K562 (cell line): ENCODE data around the gene MTA2. TPM values are rescaled to one million over a fixed set of nuclear protein-coding genes. Genes with fewer than 3 reads are reported as not detected.

Experiments used
- FIP1L1 ChIP-seq: fragments of 200-400 bp; formaldehyde crosslinking; IDR thresholded peaks from 2 replicates; pipeline ENCODE4 v1.6.1; 2018; ENCODE audit warnings: mild to moderate bottlenecking, low read depth, low read length; ENCODE audit not compliant: poor library complexity, severe bottlenecking
- TARDBP ChIP-seq: fragments of 450-650 bp; IDR thresholded peaks from 2 replicates; pipeline ENCODE4 v1.6.1; 2016
- polyA plus RNA-seq, 8 experiments: library from polyadenylated mRNA; depleted of rRNA in 4 of 8; stranded (reverse) in 5 of 8; unstranded in 3 of 8; fragments of >200 nt; fragmentation: Nextera tagmentation in 2 of 8; fragmentation: Illumina TruSeq in 1 of 8; extraction: Ambion mirVana in 2 of 8; extraction: Trizol in 1 of 8; gene quantifications; 2 replicates each; pipeline versions ENCODE4 v1.2.1 to v1.2.3, GENCODE V29; 2011 to 2014; ENCODE audit warnings: inconsistent platforms in 1 of 8, missing spikeins in 1 of 8
- total RNA-seq, 7 experiments: library from RNA; depleted of rRNA in 6 of 7; stranded (reverse); fragments of >200 nt in 6 of 7; fragmentation: Illumina TruSeq in 2 of 7; extraction: Trizol in 2 of 7; gene quantifications; 2 replicates each; pipeline versions ENCODE4 v1.2.1 to v1.2.3, GENCODE V29; 2011 to 2021; ENCODE audit warnings: low replicate concordance in 1 of 7
- TF ChIP-seq, protein P1 (sequence below): fragments of 450-650 bp; IDR thresholded peaks from 2 replicates; pipeline ENCODE4 v1.6.1; 2016; ENCODE audit warnings: borderline replicate concordance
- TF ChIP-seq, protein P2 (sequence below): sonication (generic); formaldehyde crosslinking; IDR thresholded peaks from 2 replicates; pipeline ENCODE4 v1.8.1; 2023; ENCODE audit warnings: mild to moderate bottlenecking, missing genetic modification reagents, moderate library complexity
- TF ChIP-seq, protein P3 (sequence below): fragments of 450-650 bp; formaldehyde crosslinking; IDR thresholded peaks from 2 replicates; pipeline ENCODE4 v1.4.0; 2022; ENCODE audit warnings: mild to moderate bottlenecking, moderate library complexity
- TF ChIP-seq, protein P4 (sequence below): fragments of 450-650 bp; formaldehyde crosslinking; IDR thresholded peaks from 2 replicates; pipeline ENCODE4 v1.4.0; 2022; ENCODE audit warnings: missing genetic modification characterization
- TF ChIP-seq, protein P5 (sequence below): fragments of 450-650 bp; IDR thresholded peaks from 2 replicates; pipeline ENCODE4 v1.6.1; 2016; ENCODE audit warnings: low read depth

The MTA2 gene
- total and polyA plus RNA-seq, 9 of the 15 experiments (the other 6 are each of a cell fraction or from before 2014, with no cell fraction given), result 6.2 to 220 (median 172) TPM

DNA sequence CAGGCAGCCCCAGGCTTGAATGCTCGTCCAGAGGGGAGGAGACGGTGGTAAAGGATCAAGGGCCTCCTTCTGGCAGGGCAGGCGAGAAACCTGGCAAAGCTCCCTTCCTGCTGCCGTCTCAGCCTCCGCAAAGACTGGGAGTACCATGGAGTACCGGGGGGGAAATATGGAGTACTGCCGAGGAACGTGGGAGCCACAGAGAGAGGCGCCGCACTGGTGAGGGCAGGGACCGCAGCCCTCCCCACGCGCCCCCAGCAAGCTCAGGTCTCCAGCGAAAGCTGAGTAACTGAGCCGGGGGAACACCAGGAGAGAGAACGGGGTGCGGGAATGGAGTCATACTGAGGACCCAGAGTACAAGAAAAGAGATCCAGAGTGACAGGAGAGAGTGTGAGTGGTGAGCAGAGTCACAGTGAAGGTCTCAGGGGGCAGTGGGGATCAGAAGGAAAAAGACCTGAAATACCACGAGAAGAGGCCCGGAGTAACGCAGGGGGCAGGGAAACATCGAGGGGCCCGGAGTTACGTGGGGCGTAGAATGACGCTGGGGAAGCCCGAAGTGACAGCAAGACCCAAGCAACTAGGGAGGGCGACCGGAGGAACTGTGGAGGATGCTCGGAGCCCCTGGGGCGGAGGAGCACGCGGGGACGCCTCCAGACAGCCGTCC, 10.2 kb upstream of the MTA2 start (continued):
- TF ChIP-seq, protein P1, sequence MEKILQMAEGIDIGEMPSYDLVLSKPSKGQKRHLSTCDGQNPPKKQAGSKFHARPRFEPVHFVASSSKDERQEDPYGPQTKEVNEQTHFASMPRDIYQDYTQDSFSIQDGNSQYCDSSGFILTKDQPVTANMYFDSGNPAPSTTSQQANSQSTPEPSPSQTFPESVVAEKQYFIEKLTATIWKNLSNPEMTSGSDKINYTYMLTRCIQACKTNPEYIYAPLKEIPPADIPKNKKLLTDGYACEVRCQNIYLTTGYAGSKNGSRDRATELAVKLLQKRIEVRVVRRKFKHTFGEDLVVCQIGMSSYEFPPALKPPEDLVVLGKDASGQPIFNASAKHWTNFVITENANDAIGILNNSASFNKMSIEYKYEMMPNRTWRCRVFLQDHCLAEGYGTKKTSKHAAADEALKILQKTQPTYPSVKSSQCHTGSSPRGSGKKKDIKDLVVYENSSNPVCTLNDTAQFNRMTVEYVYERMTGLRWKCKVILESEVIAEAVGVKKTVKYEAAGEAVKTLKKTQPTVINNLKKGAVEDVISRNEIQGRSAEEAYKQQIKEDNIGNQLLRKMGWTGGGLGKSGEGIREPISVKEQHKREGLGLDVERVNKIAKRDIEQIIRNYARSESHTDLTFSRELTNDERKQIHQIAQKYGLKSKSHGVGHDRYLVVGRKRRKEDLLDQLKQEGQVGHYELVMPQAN, result peak; percentile 82
- TF ChIP-seq, protein P2, sequence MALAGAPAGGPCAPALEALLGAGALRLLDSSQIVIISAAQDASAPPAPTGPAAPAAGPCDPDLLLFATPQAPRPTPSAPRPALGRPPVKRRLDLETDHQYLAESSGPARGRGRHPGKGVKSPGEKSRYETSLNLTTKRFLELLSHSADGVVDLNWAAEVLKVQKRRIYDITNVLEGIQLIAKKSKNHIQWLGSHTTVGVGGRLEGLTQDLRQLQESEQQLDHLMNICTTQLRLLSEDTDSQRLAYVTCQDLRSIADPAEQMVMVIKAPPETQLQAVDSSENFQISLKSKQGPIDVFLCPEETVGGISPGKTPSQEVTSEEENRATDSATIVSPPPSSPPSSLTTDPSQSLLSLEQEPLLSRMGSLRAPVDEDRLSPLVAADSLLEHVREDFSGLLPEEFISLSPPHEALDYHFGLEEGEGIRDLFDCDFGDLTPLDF (CRISPR knock-in tag), result no peak
- TF ChIP-seq, protein P3, sequence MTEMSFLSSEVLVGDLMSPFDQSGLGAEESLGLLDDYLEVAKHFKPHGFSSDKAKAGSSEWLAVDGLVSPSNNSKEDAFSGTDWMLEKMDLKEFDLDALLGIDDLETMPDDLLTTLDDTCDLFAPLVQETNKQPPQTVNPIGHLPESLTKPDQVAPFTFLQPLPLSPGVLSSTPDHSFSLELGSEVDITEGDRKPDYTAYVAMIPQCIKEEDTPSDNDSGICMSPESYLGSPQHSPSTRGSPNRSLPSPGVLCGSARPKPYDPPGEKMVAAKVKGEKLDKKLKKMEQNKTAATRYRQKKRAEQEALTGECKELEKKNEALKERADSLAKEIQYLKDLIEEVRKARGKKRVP, result no peak
- TF ChIP-seq TARDBP (no peak), FIP1L1 (no peak)
- TF ChIP-seq, protein P4, sequence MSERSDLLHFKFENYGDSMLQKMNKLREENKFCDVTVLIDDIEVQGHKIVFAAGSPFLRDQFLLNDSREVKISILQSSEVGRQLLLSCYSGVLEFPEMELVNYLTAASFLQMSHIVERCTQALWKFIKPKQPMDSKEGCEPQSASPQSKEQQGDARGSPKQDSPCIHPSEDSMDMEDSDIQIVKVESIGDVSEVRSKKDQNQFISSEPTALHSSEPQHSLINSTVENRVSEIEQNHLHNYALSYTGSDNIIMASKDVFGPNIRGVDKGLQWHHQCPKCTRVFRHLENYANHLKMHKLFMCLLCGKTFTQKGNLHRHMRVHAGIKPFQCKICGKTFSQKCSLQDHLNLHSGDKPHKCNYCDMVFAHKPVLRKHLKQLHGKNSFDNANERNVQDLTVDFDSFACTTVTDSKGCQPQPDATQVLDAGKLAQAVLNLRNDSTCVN (CRISPR knock-in tag), result 0 out of 2 replicates have a peak, but pooled peaks have one; percentile 39
- TF ChIP-seq, protein P5, sequence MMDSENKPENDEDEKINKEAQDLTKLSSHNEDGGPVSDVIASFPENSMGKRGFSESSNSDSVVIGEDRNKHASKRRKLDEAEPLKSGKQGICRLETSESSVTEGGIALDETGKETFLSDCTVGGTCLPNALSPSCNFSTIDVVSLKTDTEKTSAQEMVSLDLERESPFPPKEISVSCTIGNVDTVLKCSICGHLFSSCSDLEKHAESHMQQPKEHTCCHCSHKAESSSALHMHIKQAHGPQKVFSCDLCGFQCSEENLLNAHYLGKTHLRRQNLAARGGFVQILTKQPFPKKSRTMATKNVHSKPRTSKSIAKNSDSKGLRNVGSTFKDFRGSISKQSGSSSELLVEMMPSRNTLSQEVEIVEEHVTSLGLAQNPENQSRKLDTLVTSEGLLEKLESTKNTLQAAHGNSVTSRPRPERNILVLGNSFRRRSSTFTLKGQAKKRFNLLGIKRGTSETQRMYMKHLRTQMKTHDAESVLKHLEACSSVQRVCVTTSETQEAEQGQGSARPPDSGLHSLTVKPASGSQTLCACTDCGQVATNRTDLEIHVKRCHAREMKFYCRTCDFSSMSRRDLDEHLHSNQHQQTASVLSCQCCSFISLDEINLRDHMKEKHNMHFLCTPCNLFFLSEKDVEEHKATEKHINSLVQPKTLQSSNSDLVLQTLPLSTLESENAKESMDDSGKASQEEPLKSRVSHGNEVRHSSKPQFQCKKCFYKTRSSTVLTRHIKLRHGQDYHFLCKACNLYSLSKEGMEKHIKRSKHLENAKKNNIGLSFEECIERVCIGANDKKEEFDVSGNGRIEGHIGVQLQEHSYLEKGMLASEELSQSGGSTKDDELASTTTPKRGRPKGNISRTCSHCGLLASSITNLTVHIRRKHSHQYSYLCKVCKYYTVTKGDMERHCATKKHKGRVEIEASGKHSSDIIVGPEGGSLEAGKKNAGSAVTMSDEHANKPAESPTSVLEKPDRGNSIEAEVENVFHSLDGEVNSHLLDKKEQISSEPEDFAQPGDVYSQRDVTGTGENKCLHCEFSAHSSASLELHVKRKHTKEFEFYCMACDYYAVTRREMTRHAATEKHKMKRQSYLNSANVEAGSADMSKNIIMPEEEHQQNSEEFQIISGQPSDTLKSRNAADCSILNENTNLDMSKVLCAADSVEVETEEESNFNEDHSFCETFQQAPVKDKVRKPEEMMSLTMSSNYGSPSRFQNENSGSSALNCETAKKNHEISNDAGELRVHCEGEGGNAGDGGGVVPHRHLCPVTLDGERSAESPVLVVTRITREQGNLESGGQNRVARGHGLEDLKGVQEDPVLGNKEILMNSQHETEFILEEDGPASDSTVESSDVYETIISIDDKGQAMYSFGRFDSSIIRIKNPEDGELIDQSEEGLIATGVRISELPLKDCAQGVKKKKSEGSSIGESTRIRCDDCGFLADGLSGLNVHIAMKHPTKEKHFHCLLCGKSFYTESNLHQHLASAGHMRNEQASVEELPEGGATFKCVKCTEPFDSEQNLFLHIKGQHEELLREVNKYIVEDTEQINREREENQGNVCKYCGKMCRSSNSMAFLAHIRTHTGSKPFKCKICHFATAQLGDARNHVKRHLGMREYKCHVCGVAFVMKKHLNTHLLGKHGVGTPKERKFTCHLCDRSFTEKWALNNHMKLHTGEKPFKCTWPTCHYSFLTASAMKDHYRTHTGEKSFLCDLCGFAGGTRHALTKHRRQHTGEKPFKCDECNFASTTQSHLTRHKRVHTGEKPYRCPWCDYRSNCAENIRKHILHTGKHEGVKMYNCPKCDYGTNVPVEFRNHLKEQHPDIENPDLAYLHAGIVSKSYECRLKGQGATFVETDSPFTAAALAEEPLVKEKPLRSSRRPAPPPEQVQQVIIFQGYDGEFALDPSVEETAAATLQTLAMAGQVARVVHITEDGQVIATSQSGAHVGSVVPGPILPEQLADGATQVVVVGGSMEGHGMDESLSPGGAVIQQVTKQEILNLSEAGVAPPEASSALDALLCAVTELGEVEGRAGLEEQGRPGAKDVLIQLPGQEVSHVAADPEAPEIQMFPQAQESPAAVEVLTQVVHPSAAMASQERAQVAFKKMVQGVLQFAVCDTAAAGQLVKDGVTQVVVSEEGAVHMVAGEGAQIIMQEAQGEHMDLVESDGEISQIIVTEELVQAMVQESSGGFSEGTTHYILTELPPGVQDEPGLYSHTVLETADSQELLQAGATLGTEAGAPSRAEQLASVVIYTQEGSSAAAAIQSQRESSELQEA, result no peak
